ENCODE data around the gene MISFA.

DNA sequence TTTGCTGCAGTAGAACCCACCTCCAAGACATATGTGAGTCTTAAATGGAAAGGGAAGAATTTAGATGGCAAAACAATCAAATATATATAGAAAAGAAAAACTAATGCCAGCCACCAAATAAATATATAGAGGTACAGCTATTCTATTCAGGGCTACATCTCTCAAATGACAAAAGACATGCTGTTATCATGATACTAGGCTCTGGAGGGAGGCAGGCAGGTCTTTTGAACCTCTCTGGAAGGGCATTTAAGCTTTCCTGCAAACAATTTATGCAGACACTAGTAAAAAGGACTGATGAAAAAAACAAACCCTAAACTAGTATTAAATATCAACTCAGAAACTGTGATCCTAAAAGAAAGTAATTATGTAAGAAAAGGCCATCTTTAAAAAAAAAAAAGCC is 35.4 kb upstream of the MISFA start:
- no peak for TF ChIP-seq CTCF (IDR thresholded peaks at IDR 0.05)
- no peak for TF ChIP-seq POLR2A (IDR thresholded peaks at IDR 0.05)
